Measurements from ENCODE around the gene DHFR2. TPM values are rescaled to one million over a fixed set of nuclear protein-coding genes. Genes with fewer than 3 reads are reported as not detected.
"Not testable (repeated sequence)": the region's sequence is repeated elsewhere in the genome, so short reads cannot be mapped to it uniquely, and the experiment has no call there.

Gene DHFR2
- total RNA-seq, 1 experiment from 2014 or later: 7.9 TPM

DNA sequence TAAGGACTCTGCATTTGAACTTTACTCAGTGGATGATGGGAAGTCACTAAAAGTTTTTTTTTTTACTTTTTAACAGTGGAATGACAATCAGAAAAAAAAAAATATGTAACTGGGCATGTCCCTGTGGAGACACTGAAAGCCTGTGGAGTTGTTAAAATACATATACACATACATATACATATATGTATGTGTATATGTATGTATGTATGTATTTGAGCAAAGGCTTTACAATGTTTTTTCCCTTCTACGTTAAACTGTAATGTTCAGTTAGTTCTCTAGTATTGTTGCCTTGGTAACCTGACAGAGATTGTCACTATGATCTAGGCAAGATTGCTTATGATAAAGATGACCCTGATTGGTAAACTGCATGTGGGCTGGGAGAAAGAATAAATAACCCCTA, 30.4 kb upstream of the DHFR2 start:
- no peak overlapping the region for H3K4me3 ChIP-seq (ENCODE audit: low read length)
- H3K9me3 ChIP-seq (ENCODE audit: low read length): no peaks in the 10 kb centered on the region
- DNase-seq: no peak
- no peak overlapping the region for H3K9ac ChIP-seq (ENCODE audit: low read length)
- no peaks in the 10 kb centered on the region for H3K4me1 ChIP-seq (ENCODE audit: low read length)
- H3K27me3 ChIP-seq (ENCODE audit: low read length): no peaks in the 10 kb centered on the region
- no peak overlapping the region for H3K4me2 ChIP-seq (ENCODE audit: low read depth, low read length, poor library complexity, severe bottlenecking)
- H3K27ac ChIP-seq (ENCODE audit: low read length): no peak overlapping the region
- H4K20me1 ChIP-seq (ENCODE audit: insufficient read depth, low read depth, low read length): no peaks in the 10 kb centered on the region
- H3K9me2 ChIP-seq (replicated peaks; ENCODE audit: insufficient read depth, low read length): no peaks in the 10 kb centered on the region
- peaks cover 3% of the 10 kb centered on the region; the same call in 1 of the 2 replicates for H3K79me2 ChIP-seq (ENCODE audit: low read length)
- peaks cover 21% of the 10 kb centered on the region; the same call in 1 of the 2 replicates for H3K36me3 ChIP-seq (ENCODE audit: insufficient read depth, low read length)
- no peak overlapping the region for H2AFZ ChIP-seq (ENCODE audit: low read length)

DNA sequence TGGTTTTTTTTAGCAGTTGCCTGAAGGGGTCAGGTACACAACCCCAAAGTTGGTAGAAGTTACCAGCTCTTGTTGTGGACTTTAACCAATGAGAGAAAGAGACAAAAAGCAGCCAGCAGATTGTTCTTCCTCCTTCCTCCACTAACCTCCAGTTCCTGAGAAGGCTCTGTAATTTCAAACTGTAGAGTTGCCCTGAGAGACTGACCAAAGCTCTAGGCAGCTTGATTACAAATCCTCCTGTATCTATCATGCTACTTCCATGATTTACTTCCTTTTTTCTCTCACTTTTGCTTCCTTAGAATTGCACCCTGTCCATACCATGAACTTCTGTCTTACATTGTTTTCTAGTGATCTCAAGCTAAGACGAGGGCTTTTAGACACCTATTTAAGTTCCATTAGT, 29.4 kb upstream of the DHFR2 start:
- H4K20me1 ChIP-seq (ENCODE audit: insufficient read depth, low read depth, low read length): no peaks in the 10 kb centered on the region
- H3K9me3 ChIP-seq (ENCODE audit: low read length): no peaks in the 10 kb centered on the region
- no peak overlapping the region for H3K27ac ChIP-seq (ENCODE audit: low read length)
- no peaks in the 10 kb centered on the region; the same call in 1 of the 2 replicates for H3K9me2 ChIP-seq (replicated peaks; ENCODE audit: insufficient read depth, low read length)
- no peak overlapping the region for H3K9ac ChIP-seq (ENCODE audit: low read length)
- peaks cover 13% of the 10 kb centered on the region for H3K79me2 ChIP-seq (ENCODE audit: low read length)
- H3K4me2 ChIP-seq (ENCODE audit: low read depth, low read length, poor library complexity, severe bottlenecking): no peak overlapping the region
- H2AFZ ChIP-seq (ENCODE audit: low read length): no peak overlapping the region
- no peak overlapping the region for H3K4me3 ChIP-seq (ENCODE audit: low read length)
- no peaks in the 10 kb centered on the region for H3K4me1 ChIP-seq (ENCODE audit: low read length)
- H3K27me3 ChIP-seq (ENCODE audit: low read length): no peaks in the 10 kb centered on the region
- peaks cover 12% of the 10 kb centered on the region; the same call in 1 of the 2 replicates for H3K36me3 ChIP-seq (ENCODE audit: insufficient read depth, low read length)
- DNase-seq: no peak

DNA sequence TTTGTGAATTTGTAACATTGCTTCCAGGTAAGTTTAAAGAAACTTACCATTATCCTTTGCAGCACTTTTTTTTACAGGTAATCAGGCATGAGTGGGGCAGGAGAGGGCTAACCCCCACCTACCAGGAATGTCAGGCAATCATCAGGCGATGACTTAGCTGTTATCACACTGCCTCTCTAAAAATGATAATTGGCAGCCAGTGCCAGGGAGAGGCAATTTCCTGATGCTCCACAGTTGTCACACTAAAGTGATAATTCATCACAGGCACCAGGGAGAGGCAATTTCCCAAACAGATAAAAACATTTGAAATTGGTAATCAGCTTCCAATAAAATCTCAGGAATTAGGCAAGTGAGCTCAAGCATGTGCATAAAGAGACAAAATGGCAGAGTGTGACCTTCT, 26.4 kb upstream of the DHFR2 start:
- Histone ChIP-seq H2AFZ (ENCODE audit: low read length) (no peak overlapping the region), H3K36me3 (ENCODE audit: insufficient read depth, low read length) (peaks cover 14% of the 10 kb centered on the region; the same call in 1 of the 2 replicates), H3K27me3 (ENCODE audit: low read length) (no peaks in the 10 kb centered on the region), H4K20me1 (ENCODE audit: insufficient read depth, low read depth, low read length) (no peaks in the 10 kb centered on the region), H3K4me1 (ENCODE audit: low read length) (no peaks in the 10 kb centered on the region), H3K9me2 (replicated peaks; ENCODE audit: insufficient read depth, low read length) (no peaks in the 10 kb centered on the region; the same call in 1 of the 2 replicates), H3K79me2 (ENCODE audit: low read length) (peaks cover 24% of the 10 kb centered on the region), H3K4me3 (ENCODE audit: low read length) (no peak overlapping the region), H3K27ac (ENCODE audit: low read length) (no peak overlapping the region), H3K9ac (ENCODE audit: low read length) (no peak overlapping the region), H3K4me2 (ENCODE audit: low read depth, low read length, poor library complexity, severe bottlenecking) (no peak overlapping the region), H3K9me3 (ENCODE audit: low read length) (no peaks in the 10 kb centered on the region)
- DNase-seq: no peak

DNA sequence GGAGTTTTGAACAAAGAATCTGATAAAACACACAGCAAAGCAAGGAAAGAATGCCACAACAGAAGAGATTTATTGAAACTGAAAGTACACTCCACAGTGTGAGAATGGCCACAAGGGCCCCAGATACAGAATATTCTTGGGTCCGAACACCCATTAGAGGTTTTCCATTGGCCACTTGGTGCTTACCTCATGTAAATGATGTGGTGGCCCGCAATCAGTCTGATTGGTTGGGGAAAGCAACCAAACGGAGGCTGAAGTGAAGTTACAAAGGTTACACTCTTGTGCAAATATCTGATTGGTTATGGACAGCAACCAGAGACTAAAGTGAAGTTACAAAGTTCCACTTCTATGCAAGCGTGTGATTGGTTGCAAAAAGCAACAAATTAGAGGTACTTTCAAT, 20.5 kb upstream of the DHFR2 start:
- H3K9ac ChIP-seq (ENCODE audit: low read length): no peak overlapping the region

DNA sequence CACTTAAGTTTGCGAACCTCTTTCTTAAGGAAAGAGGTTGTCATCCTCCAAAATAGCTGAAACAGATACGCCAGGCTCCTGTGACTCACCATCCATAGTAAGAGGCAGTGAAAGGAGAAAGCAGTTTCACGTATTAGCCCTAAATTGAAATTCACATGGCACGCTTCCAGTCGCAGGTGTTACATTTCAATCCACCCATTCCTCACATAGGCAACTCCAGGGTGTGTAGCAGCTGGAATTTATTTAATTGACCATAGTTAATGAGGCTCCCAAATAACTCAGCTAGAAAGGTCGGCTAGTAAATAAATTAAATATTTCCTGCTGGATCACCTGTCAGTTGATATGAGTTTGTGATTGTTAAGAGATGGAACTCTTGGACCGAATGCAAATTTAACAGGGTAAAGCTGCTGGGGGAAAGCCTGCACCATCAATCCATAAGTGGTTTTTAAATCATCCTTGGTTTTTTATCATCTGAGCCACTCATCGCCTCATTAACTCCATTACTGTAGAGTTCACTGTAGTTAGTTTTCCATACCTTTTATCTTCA, 19.7 kb upstream of the DHFR2 start:
- Histone ChIP-seq H2AFZ (ENCODE audit: low read length) (no peak overlapping the region), H3K27me3 (ENCODE audit: low read length) (no peaks in the 10 kb centered on the region), H3K4me3 (ENCODE audit: low read length) (no peak overlapping the region), H3K36me3 (ENCODE audit: insufficient read depth, low read length) (peaks cover 14% of the 10 kb centered on the region; the same call in 1 of the 2 replicates), H3K4me2 (ENCODE audit: low read depth, low read length, poor library complexity, severe bottlenecking) (no peak overlapping the region), H3K4me1 (ENCODE audit: low read length) (0 out of 2 replicates have a peak, but pooled peaks cover 7% of the 10 kb centered on the region), H3K9me3 (ENCODE audit: low read length) (no peaks in the 10 kb centered on the region), H3K79me2 (ENCODE audit: low read length) (peaks cover 57% of the 10 kb centered on the region), H3K9me2 (replicated peaks; ENCODE audit: insufficient read depth, low read length) (no peaks in the 10 kb centered on the region; the same call in 1 of the 2 replicates), H3K9ac (ENCODE audit: low read length) (no peak overlapping the region), H4K20me1 (ENCODE audit: insufficient read depth, low read depth, low read length) (no peaks in the 10 kb centered on the region), H3K27ac (ENCODE audit: low read length) (no peak overlapping the region)
- no peak for DNase-seq

More for the DNA sequence above, 20.5 kb upstream of the DHFR2 start:
- Histone ChIP-seq H3K27ac (ENCODE audit: low read length) (no peak overlapping the region), H2AFZ (ENCODE audit: low read length) (no peak overlapping the region), H3K36me3 (ENCODE audit: insufficient read depth, low read length) (peaks cover 14% of the 10 kb centered on the region; the same call in 1 of the 2 replicates), H3K4me2 (ENCODE audit: low read depth, low read length, poor library complexity, severe bottlenecking) (no peak overlapping the region), H3K4me1 (ENCODE audit: low read length) (0 out of 2 replicates have a peak, but pooled peaks cover 7% of the 10 kb centered on the region), H4K20me1 (ENCODE audit: insufficient read depth, low read depth, low read length) (no peaks in the 10 kb centered on the region), H3K27me3 (ENCODE audit: low read length) (no peaks in the 10 kb centered on the region), H3K9me2 (replicated peaks; ENCODE audit: insufficient read depth, low read length) (no peaks in the 10 kb centered on the region; the same call in 1 of the 2 replicates), H3K79me2 (ENCODE audit: low read length) (peaks cover 59% of the 10 kb centered on the region), H3K4me3 (ENCODE audit: low read length) (no peak overlapping the region), H3K9me3 (ENCODE audit: low read length) (no peaks in the 10 kb centered on the region)
- no peak for DNase-seq

DNA sequence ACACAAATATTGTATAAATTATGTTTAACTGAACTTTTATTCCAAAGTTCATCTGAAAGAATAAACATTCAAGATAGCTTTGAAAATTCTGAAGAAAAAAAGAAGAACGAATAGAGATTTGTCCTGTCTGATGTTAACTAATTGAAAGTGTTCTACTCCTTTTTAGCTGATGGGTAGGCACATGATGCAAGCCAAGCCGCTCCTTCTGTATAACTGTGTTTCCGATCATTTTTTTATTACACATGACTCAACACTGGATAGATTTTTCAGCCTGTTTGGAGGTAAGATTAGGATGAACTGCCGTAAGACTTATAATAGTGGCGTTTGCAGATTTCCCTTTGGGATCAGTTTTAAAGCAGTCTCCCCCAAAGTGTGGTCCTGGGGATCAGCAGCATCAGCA, 19.2 kb upstream of the DHFR2 start:
- H3K27ac ChIP-seq (ENCODE audit: low read length): no peak overlapping the region
- no peak overlapping the region for H3K4me3 ChIP-seq (ENCODE audit: low read length)
- peaks cover 57% of the 10 kb centered on the region for H3K79me2 ChIP-seq (ENCODE audit: low read length)
- H3K9me3 ChIP-seq (ENCODE audit: low read length): no peaks in the 10 kb centered on the region
- peaks cover 14% of the 10 kb centered on the region; the same call in 1 of the 2 replicates for H3K36me3 ChIP-seq (ENCODE audit: insufficient read depth, low read length)
- no peak overlapping the region for H2AFZ ChIP-seq (ENCODE audit: low read length)
- no peak overlapping the region for H3K9ac ChIP-seq (ENCODE audit: low read length)
- no peaks in the 10 kb centered on the region for H3K27me3 ChIP-seq (ENCODE audit: low read length)
- no peaks in the 10 kb centered on the region for H4K20me1 ChIP-seq (ENCODE audit: insufficient read depth, low read depth, low read length)
- H3K4me2 ChIP-seq (ENCODE audit: low read depth, low read length, poor library complexity, severe bottlenecking): no peak overlapping the region
- DNase-seq: no peak
- H3K4me1 ChIP-seq (ENCODE audit: low read length): 0 out of 2 replicates have a peak, but pooled peaks cover 7% of the 10 kb centered on the region
- no peaks in the 10 kb centered on the region for H3K9me2 ChIP-seq (replicated peaks; ENCODE audit: insufficient read depth, low read length)

DNA sequence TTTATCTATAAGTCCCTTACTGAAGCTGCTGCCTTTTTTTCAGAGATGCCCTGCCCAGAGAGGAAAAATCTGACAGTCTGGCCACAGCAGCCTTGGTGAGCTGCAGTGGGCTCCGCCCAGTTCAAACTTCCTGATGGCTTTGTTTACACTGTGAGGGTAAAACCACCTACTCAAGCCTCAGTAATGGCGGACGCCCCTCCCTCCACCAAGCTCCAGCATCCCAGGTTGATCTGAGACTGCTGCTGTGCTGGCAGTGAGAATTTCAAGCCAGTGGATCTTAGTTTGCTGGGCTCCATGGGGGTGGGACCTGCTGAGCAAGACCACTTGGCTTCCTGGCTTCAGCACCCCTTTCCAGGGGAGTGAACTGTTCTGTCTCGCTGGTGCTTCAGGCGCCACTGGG, 17.8 kb upstream of the DHFR2 start:
- not testable (repeated sequence) for H3K4me1 ChIP-seq (ENCODE audit: low read length); H3K4me2 ChIP-seq (ENCODE audit: low read depth, low read length, poor library complexity, severe bottlenecking); H3K9me2 ChIP-seq (replicated peaks; ENCODE audit: insufficient read depth, low read length); DNase-seq; H3K9me3 ChIP-seq (ENCODE audit: low read length); H4K20me1 ChIP-seq (ENCODE audit: insufficient read depth, low read depth, low read length); H3K4me3 ChIP-seq (ENCODE audit: low read length); H2AFZ ChIP-seq (ENCODE audit: low read length); H3K9ac ChIP-seq (ENCODE audit: low read length); H3K27ac ChIP-seq (ENCODE audit: low read length); H3K36me3 ChIP-seq (ENCODE audit: insufficient read depth, low read length); H3K27me3 ChIP-seq (ENCODE audit: low read length)
- peaks cover 62% of the 10 kb centered on the region for H3K79me2 ChIP-seq (ENCODE audit: low read length)

DNA sequence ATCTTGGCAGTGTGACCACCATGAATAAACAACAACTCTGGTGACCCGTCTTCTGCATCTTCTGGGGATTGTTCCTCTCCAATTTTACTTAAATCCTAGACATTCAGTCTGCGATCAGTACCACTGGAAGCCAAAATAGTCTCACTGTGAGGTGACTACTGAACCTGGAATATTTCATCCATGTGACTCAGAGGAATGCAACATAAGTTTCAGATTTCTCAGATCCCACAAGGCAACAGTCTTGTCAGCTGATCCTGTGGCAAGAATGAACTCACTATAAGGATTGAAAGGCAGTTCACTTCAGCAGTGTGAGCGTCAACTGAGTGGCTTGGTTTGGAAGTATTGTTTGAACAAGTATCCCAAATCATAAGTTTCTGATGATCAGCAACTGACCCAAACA, 13.3 kb upstream of the DHFR2 start:
- Histone ChIP-seq H2AFZ (ENCODE audit: low read length) (no peak overlapping the region), H3K27me3 (ENCODE audit: low read length) (no peaks in the 10 kb centered on the region), H3K36me3 (ENCODE audit: insufficient read depth, low read length) (peaks cover 14% of the 10 kb centered on the region), H3K9me3 (ENCODE audit: low read length) (no peaks in the 10 kb centered on the region), H3K4me2 (ENCODE audit: low read depth, low read length, poor library complexity, severe bottlenecking) (no peak overlapping the region), H3K9me2 (replicated peaks; ENCODE audit: insufficient read depth, low read length) (no peaks in the 10 kb centered on the region), H4K20me1 (ENCODE audit: insufficient read depth, low read depth, low read length) (no peaks in the 10 kb centered on the region), H3K27ac (ENCODE audit: low read length) (no peak overlapping the region), H3K9ac (ENCODE audit: low read length) (no peak overlapping the region), H3K4me3 (ENCODE audit: low read length) (no peak overlapping the region), H3K4me1 (ENCODE audit: low read length) (no peaks in the 10 kb centered on the region), H3K79me2 (ENCODE audit: low read length) (peaks cover 88% of the 10 kb centered on the region)
- no peak for DNase-seq
